Measurements from ENCODE around the gene KCNK10.

Gene KCNK10

DNA sequence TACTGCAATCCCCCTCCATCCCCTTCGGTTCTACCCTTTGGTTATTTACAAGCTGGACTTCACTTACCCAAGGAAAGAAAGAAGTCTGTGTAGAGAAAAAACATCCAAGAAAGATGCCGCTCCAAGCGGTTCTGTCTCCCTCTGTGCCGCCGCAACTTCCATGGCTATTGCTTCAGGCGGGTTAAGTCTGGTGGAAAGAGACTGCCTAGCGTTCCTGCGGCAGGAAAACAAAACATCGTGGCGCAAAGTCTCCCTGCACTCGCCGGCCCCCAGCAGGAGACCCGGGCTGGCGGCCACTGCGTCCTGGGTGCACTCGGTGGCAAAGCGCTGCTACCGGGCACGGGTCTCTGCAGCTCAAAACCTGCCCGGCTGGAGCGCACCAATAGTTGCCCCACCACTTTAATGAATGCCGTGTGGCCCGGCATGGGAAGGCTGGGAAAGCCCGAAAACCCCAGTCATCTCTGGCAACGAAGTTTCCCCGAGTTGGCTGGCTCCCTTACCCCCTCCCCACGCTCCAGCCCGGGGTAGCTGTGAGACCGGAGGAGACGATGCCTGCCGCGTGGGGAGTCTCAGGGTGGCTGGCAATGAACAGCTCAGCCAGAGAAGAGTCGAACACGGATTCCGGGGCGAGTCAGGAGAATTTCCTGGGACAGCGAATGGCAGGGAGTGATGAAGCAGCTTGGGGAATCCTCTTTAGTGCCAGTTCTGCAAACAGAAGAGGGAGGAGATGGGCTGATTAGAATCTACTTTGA, 3.5 kb upstream of the KCNK10 start:
- TF ChIP-seq CTCF (IDR thresholded peaks at IDR 0.05): no peak

GRCh38 chr14:88325883-88326282, 2.8 kb upstream of the KCNK10 start:
- no peak for TF ChIP-seq CTCF (IDR thresholded peaks at IDR 0.05)

DNA sequence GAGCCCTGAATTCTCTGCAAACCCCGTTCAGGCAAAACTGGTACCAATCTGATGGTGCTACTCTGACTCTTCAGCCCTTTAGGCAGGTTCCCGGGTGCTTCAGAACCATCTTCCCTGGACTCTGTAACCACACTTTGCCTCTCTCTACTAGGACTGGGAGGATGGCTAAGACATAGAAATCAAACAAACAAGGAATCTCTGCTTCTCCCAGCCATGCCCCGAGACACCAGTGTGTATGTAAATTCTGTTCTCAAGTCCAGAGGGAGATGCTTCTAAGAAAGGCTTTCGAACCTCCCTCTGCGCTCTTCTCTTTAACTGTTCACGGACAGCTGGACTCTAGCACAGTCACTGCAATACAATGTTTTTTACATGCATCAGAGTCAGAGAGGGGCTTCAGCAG, 1.9 kb upstream of the KCNK10 start:
- TF ChIP-seq CTCF (IDR thresholded peaks at IDR 0.05): no peak

DNA sequence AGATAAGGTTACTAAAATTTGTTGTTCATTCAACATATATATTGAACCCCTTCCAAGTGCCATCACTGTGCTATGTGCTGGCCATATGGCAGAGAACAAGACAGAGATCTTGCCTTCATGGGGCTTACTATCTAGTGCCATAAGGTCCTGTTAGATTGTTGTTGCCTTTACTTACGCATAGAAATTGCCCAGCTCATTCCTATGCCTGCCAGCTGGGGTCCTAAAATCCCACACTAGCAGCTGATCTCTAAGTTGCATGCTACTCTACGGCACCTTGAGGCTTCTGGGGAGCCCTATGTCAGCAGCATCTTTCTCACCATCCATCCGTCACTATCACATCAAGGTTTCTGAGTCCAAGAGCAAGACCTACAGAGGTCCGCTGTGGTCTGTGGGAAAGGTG, 1.4 kb upstream of the KCNK10 start:
- TF ChIP-seq CTCF (IDR thresholded peaks at IDR 0.05): no peak

DNA sequence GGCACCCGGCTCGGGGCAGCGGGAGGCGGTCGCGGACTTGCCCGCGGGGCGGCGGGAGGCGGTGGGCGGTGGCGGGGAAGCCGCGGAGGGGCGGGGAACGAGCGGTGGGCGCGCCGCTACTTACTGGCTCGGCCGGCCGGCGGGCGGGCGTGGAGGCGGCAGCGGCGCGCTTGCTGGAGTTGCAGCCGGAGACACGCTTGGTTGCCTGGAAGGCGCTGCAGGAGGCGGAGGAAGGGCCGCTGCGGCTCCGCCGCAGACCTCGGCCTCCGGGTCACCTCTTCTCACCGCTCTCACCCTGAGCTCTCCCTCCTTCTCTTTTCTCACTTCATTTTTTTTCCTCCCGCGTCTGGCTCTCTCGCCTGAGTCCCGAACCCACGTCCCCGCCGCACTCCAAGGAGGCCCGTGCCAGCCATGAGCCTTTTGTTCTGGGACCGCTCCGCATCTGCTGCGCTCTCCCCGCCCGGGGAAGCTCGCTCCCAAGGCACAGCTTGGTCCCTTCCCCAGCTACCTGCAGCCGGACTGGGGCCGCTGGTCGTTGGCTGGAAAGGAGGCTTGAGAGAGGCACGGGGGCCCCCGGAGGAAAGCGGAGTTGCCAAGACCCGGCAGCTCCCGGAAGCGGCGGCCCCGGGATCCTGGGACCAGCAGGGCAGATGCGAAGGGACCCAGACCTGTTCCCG, 592 bp upstream of the KCNK10 start:
- no peak for TF ChIP-seq CTCF (IDR thresholded peaks at IDR 0.05)

- no peak for TF ChIP-seq CTCF (IDR thresholded peaks at IDR 0.05)
Measured at GRCh38 chr14:88322504-88323085, 474 bp downstream of the KCNK10 start.

- TF ChIP-seq CTCF (IDR thresholded peaks at IDR 0.05): no peak
Measured at GRCh38 chr14:88321692-88322503, 1.2 kb downstream of the KCNK10 start.
